Testis (tissue), 2 donors: ENCODE measurements around the gene EDA.

Source experiments
- CTCF ChIP-seq, 3 experiments: fragments of 450-650 bp in 2 of 3; fragments of 200-600 bp in 1 of 3; sonication (generic) in 1 of 3; IDR thresholded peaks; one replicate each; pipeline ENCODE4 v1.5.1; 2016 to 2019; ENCODE audit warnings: antibody characterized with exemption in 3 of 3, mild to moderate bottlenecking in 2 of 3, moderate library complexity in 1 of 3
- POLR2A ChIP-seq: fragments of 450-650 bp; IDR thresholded peaks from one replicate; pipeline ENCODE4 v1.6.1; 2017; ENCODE audit warnings: antibody characterized with exemption, mild to moderate bottlenecking, moderate library complexity

GRCh38 chrX:70029863-70030262, 413.9 kb downstream of the EDA start:
- TF ChIP-seq CTCF (IDR thresholded peaks at IDR 0.05) (no peak), POLR2A (no peak)
